Epithelial cell of proximal tubule (primary cell): Measurements from ENCODE around the gene ZDHHC16. TPM values are rescaled to one million over a fixed set of nuclear protein-coding genes. Genes with fewer than 3 reads are reported as not detected.

Experiments used
- DNase-seq: peaks from one replicate; pipeline ENCODE4 v3.0.0-alpha.2; 2011; ENCODE audit warnings: low read depth
- H3K4me3 ChIP-seq: 2 replicates; pipeline ENCODE4 v1.5.1; 2011; ENCODE audit warnings: low read depth, mild to moderate bottlenecking, low read length
- total RNA-seq: library from RNA; depleted of rRNA; stranded (reverse); fragments of >200 nt; gene quantifications from 2 replicates; pipeline ENCODE4 v1.2.3, GENCODE V29; 2015
- TF ChIP-seq, protein P1 (sequence below): conservative IDR thresholded peaks from 2 replicates; pipeline ENCODE4 v1.5.1; 2012; ENCODE audit warnings: low read depth, mild to moderate bottlenecking, low read length

The ZDHHC16 gene
- total RNA-seq, 1 donor from 2014 or later: 44.7 TPM

DNA sequence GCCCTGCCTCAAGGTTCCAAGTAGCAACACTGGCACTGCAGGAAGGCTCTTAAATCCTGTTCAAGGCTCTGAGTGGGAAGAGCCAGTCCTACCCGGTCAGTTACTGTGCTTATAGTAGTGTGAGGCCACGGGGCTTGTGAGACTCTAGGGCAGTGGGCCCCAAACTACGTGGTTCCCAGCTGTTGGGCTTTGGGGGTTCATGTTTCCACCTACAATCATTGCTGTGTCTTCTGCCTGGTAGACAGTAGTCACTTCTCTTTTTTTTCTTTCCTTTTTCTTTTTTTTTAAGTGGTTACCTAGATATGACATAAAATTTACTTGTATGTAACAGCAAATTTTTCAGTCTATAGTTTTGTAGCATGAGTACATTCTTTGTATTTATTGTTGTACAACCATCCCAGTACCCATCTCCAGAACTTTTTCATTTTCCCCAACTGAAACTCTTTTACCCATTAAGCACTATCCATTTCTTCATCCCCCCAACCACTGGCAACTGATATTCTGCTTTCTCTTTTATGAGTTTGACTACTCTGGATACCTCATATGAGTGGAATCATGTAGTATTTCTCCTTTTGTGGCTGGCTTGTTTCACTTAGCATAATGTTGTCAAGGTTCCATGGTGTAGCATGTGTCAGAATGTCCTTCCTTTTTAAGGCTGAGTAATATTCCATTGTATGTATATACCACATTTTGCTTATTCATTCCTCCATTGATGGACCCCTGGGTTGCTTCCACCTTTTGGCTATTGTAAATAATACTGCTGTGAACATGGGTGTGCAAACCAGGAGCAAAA is 60.4 kb downstream of the ZDHHC16 start:
- no peak for DNase-seq
- TF ChIP-seq, protein P1, sequence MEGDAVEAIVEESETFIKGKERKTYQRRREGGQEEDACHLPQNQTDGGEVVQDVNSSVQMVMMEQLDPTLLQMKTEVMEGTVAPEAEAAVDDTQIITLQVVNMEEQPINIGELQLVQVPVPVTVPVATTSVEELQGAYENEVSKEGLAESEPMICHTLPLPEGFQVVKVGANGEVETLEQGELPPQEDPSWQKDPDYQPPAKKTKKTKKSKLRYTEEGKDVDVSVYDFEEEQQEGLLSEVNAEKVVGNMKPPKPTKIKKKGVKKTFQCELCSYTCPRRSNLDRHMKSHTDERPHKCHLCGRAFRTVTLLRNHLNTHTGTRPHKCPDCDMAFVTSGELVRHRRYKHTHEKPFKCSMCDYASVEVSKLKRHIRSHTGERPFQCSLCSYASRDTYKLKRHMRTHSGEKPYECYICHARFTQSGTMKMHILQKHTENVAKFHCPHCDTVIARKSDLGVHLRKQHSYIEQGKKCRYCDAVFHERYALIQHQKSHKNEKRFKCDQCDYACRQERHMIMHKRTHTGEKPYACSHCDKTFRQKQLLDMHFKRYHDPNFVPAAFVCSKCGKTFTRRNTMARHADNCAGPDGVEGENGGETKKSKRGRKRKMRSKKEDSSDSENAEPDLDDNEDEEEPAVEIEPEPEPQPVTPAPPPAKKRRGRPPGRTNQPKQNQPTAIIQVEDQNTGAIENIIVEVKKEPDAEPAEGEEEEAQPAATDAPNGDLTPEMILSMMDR: no peak
- no peak overlapping the region for H3K4me3 ChIP-seq

Other genes starting within 250 kb of the ZDHHC16 start
- 8.8 and 14.9 TPM in 2 replicates for gene ARHGAP19, start 153.5 kb upstream of the ZDHHC16 start, total RNA-seq
- 1.1 and 1.2 TPM in 2 replicates for gene FRAT1, start 126.9 kb upstream of the ZDHHC16 start, total RNA-seq
- 6.3 and 11.4 TPM in 2 replicates for gene FRAT2, start 111.4 kb upstream of the ZDHHC16 start, total RNA-seq
- 23.5 and 46.3 TPM in 2 replicates for gene RRP12, start 44.8 kb upstream of the ZDHHC16 start, total RNA-seq
- 629 and 772 TPM in 2 replicates for gene PGAM1, start 20.0 kb upstream of the ZDHHC16 start, total RNA-seq
- 34.2 and 65.3 TPM in 2 replicates for gene EXOSC1, start 169 bp upstream of the ZDHHC16 start, total RNA-seq
- 103 and 108 TPM in 2 replicates for gene MMS19, start 52.2 kb downstream of the ZDHHC16 start, total RNA-seq
- gene UBTD1, start 52.7 kb downstream of the ZDHHC16 start, total RNA-seq: 21.6 and 23.6 TPM in 2 replicates
- 3.3 and 6.8 TPM in 2 replicates for gene ANKRD2, start 126.6 kb downstream of the ZDHHC16 start, total RNA-seq
- 4.1 and 10.8 TPM in 2 replicates for gene HOGA1, start 138.2 kb downstream of the ZDHHC16 start, total RNA-seq
- gene C10orf62, start 143.5 kb downstream of the ZDHHC16 start, total RNA-seq: 0.12 TPM in 1 of 2 replicates, not detected in the other
- gene MORN4, start 187.3 kb downstream of the ZDHHC16 start, total RNA-seq: 3.6 and 5.7 TPM in 2 replicates
- 14.0 and 28.6 TPM in 2 replicates for gene PI4K2A, start 194.5 kb downstream of the ZDHHC16 start, total RNA-seq
- 6.5 and 12.0 TPM in 2 replicates for gene AVPI1, start 241.1 kb downstream of the ZDHHC16 start, total RNA-seq